ENCODE results near the gene CEBPA. TPM values are rescaled to one million over a fixed set of nuclear protein-coding genes. Genes with fewer than 3 reads are reported as not detected.

CEBPA gene
- total RNA-seq, 4 donors from 2014 or later, result 12.9 to 31.0 (median 17.4) TPM

DNA sequence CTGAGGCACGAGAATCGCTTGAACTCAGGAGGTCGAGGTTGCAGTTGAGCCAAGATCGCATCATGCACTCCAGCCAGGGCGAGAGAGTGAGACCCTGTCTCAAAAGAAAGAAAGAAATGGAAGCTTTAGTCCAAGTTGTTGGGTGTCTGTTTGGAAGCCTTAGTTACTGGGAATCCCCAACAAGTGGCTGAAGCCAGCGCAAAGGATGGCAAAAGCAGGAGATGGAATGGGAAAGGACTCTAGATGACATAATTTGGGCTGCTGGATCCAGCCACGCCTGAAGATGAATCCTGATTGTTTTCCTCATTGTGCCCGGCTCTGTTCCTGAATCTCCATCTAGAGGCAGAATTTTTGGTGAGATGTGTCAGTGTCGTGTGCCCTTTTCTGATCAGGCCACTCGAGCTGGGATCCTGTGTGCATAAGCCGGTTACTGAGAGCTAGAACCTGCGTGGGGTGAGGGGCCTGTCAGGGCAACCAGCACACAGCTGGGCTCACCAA is 18.1 kb downstream of the CEBPA start:
- Histone ChIP-seq H3K27ac (no peak overlapping the region), H3K36me3 (no peaks in the 10 kb centered on the region), H3K9me3 (no peaks in the 10 kb centered on the region), H3K4me3 (replicated peaks in 1 of 3) (no peak overlapping the region), H3K27me3 (no peaks in the 10 kb centered on the region), H3K4me1 (peaks cover 0 to 38% of the 10 kb centered on the region in 2 donors)
- TF ChIP-seq, protein P1, sequence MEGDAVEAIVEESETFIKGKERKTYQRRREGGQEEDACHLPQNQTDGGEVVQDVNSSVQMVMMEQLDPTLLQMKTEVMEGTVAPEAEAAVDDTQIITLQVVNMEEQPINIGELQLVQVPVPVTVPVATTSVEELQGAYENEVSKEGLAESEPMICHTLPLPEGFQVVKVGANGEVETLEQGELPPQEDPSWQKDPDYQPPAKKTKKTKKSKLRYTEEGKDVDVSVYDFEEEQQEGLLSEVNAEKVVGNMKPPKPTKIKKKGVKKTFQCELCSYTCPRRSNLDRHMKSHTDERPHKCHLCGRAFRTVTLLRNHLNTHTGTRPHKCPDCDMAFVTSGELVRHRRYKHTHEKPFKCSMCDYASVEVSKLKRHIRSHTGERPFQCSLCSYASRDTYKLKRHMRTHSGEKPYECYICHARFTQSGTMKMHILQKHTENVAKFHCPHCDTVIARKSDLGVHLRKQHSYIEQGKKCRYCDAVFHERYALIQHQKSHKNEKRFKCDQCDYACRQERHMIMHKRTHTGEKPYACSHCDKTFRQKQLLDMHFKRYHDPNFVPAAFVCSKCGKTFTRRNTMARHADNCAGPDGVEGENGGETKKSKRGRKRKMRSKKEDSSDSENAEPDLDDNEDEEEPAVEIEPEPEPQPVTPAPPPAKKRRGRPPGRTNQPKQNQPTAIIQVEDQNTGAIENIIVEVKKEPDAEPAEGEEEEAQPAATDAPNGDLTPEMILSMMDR (IDR thresholded peaks at IDR 0.05), result no peak
- no peak for TF ChIP-seq POLR2A (IDR thresholded peaks at IDR 0.05)
- DNase-seq, result no peak
- 87 to 96% methylated on average over 12 of the region's 12 CpGs for WGBS, 2 donors
- intact Hi-C loops (cut with DNase I), result no loop called here

DNA sequence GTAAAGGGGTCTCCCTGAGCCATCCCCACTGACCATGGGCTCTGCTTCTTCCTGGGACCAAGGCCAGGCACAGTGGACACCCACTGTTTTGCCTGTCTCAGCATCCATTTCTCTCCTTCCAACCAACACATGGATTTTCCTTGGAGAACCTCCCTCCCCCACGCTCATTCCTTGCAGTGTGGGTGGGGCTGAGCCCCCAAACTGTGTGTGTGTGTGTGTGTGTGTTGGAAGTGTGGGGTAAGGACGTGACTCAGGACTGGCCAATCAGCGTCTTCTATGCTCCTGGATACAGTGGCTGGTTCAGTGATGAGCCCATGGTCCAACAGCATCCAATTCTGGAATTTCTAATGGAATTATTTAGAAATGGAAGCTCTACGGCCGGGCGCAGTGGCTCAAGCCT is 18.7 kb downstream of the CEBPA start:
- intact Hi-C loops (cut with DNase I), result no loop called here

DNA sequence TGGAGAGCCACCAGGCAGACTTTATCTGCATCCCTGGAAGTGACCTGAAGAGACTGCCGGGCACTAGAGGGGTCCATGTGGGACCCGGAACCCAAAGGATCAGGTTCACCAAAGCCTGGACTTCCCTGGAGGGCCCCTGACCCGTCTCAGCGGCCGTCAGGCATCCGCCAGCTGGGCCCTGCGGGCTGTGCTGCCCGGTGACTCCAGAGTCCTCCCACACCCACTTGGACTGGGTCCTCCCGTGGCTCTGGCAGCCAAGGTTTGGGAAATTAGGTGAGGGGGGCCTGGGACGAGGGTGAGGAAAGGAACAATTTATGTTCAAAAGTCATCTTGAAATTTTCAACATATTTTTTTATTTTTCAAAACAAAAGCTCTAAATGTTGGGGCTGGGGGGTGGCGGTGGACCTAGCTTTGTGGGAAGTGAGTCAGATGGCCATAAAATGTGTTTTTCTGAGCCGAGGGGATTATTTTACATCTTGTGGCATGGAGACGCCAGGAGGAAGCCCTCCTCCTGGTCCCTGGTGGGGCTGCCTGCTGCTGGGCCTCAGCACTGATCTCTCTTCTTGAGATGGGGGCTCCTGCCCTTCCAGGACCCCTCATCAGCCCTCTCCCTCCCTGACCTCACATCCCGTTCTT is 20.2 kb downstream of the CEBPA start:
- peaks cover 0 to 25% of the 10 kb centered on the region in 2 donors for H3K4me1 ChIP-seq
- H3K27ac ChIP-seq, result no peak overlapping the region
- DNase-seq, result no peak
- WGBS, 2 donors, result 77 to 80% methylated on average over 13 of the region's 14 CpGs
- no peaks in the 10 kb centered on the region for H3K9me3 ChIP-seq
- H3K27me3 ChIP-seq, result no peaks in the 10 kb centered on the region
- H3K4me3 ChIP-seq (replicated peaks in 1 of 3), result no peak overlapping the region
- no peaks in the 10 kb centered on the region for H3K36me3 ChIP-seq
- TF ChIP-seq POLR2A (IDR thresholded peaks at IDR 0.05), result no peak
- TF ChIP-seq, protein P1 (IDR thresholded peaks at IDR 0.05), result no peak
- intact Hi-C loops (cut with DNase I), result no loop called here

More for the DNA sequence above, 18.7 kb downstream of the CEBPA start:
- Histone ChIP-seq H3K4me1 (peaks cover 0 to 38% of the 10 kb centered on the region in 2 donors), H3K27ac (no peak overlapping the region), H3K36me3 (no peaks in the 10 kb centered on the region), H3K27me3 (no peaks in the 10 kb centered on the region), H3K4me3 (replicated peaks in 1 of 3) (no peak overlapping the region), H3K9me3 (no peaks in the 10 kb centered on the region)
- TF ChIP-seq, protein P1 (IDR thresholded peaks at IDR 0.05), result no peak
- no peak for TF ChIP-seq POLR2A (IDR thresholded peaks at IDR 0.05)
- 91 to 92% methylated on average over 6 of the region's 6 CpGs for WGBS, 2 donors
- DNase-seq, result no peak

DNA sequence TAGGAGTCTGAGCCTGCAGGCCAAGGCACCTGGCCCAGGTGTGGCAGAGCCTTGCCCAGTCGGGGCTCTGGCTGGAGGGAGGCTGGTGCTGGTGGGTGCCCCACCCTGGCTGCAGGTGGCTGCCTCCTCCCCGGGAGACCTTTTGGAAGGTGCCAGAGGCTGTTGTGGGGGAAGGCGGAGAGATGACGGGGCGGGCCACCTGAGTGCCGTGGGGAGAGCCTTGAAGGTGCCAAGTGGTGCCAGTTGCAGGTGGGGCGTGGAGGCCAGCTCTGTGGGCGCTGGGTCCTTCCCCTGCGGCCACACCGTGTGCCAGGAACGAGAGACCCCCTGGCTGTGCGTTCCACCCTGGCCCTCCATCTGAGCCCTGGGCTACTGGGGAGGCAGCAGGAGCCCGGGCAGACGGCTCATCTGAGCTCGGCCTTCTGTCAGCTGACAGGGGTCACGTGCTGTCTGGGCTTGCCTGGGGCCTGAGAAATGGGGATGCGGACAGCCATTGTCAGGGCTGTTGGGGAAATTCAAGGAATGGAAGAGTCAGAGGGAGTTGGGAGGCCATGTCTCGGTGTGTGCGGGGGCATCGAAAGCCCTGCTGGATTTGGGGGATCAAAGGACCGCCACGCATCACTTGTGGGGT is 20.9 kb downstream of the CEBPA start:
- Histone ChIP-seq H3K4me1 (peaks cover 0 to 17% of the 10 kb centered on the region in 2 donors), H3K36me3 (no peaks in the 10 kb centered on the region), H3K27me3 (no peaks in the 10 kb centered on the region), H3K4me3 (replicated peaks in 1 of 3) (no peak overlapping the region), H3K9me3 (no peaks in the 10 kb centered on the region), H3K27ac (no peak overlapping the region)
- DNase-seq, result no peak
- TF ChIP-seq, protein P1 (IDR thresholded peaks at IDR 0.05), result no peak
- TF ChIP-seq POLR2A (IDR thresholded peaks at IDR 0.05), result no peak
- intact Hi-C loops (cut with DNase I), result no loop called here
- 91 to 93% methylated on average over 17 to 21 of the region's 22 CpGs for WGBS, 2 donors

DNA sequence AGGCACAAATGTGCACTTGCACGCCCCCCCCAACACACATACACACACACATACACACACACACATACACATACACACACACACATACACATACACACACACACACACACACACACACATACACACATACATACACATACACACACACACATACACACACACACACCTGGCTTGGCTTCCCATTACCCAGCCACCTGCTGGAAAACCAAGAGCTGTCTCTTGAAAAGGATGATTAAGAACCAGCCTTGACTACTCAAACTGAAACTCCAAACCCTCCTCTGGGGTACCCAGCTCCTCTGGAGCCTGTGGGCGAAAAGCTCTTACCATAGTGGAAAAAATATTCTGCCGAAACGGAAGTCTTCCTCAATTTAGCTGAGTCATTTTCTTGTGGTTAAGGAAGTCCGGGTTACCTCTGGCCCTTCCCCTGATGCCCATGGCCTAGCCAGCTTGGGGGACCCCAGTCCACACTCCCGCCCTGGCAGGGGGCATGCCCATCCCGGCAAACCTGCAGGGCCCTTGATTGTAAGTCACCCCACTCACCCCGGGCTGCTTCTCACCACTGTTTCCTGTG is 21.9 kb downstream of the CEBPA start:
- 84 to 93% methylated on average over 7 to 8 of the region's 8 CpGs for WGBS, 2 donors
- Histone ChIP-seq H3K4me1 (peaks cover 0 to 8% of the 10 kb centered on the region in 2 donors), H3K27me3 (no peaks in the 10 kb centered on the region), H3K9me3 (no peaks in the 10 kb centered on the region), H3K4me3 (replicated peaks in 1 of 3) (no peak overlapping the region), H3K27ac (no peak overlapping the region), H3K36me3 (no peaks in the 10 kb centered on the region)
- intact Hi-C loops (cut with DNase I), result no loop called here
- TF ChIP-seq, protein P1 (IDR thresholded peaks at IDR 0.05), result no peak
- TF ChIP-seq POLR2A (IDR thresholded peaks at IDR 0.05), result no peak
- DNase-seq, result no peak
